Trophoblast cell (in vitro differentiated cells and primary cell): ENCODE measurements around the gene USP11.

Source experiments
- DNase-seq, 2 donors: peaks; one replicate each; pipeline ENCODE4 v3.0.0-alpha.2; 2016
- H2AFZ ChIP-seq: 2 replicates; pipeline ENCODE4 v1.6.1; 2013; ENCODE audit warnings: low read length, moderate library complexity, mild to moderate bottlenecking; ENCODE audit not compliant: insufficient read depth, poor library complexity
- H2AK5ac ChIP-seq: 2 replicates; pipeline ENCODE4 v1.6.1; 2013; ENCODE audit warnings: mild to moderate bottlenecking, low read length
- H2BK120ac ChIP-seq: 2 replicates; pipeline ENCODE4 v1.6.1; 2013; ENCODE audit warnings: low read length, mild to moderate bottlenecking, moderate library complexity; ENCODE audit not compliant: insufficient read depth, poor library complexity
- H2BK12ac ChIP-seq: 2 replicates; pipeline ENCODE4 v1.6.1; 2013; ENCODE audit warnings: mild to moderate bottlenecking, low read length, moderate library complexity
- H2BK5ac ChIP-seq: 2 replicates; pipeline ENCODE4 v1.6.1; 2013; ENCODE audit warnings: low read length, low read depth, moderate library complexity, mild to moderate bottlenecking; ENCODE audit not compliant: poor library complexity
- H3K14ac ChIP-seq: 2 replicates; pipeline ENCODE4 v1.6.1; 2013; ENCODE audit warnings: mild to moderate bottlenecking, low read length
- H3K18ac ChIP-seq: 2 replicates; pipeline ENCODE4 v1.6.1; 2013; ENCODE audit warnings: mild to moderate bottlenecking, low read length
- H3K23ac ChIP-seq: 2 replicates; pipeline ENCODE4 v1.6.1; 2013; ENCODE audit warnings: low read length
- H3K27ac ChIP-seq: 2 replicates; pipeline ENCODE4 v1.5.1; 2013; ENCODE audit warnings: low read depth, mild to moderate bottlenecking, inconsistent platforms, low read length, moderate library complexity
- H3K27me3 ChIP-seq: 2 replicates; pipeline ENCODE4 v1.6.1; 2013; ENCODE audit warnings: inconsistent platforms, mild to moderate bottlenecking, low read length, moderate library complexity; ENCODE audit not compliant: insufficient read depth
- H3K36me3 ChIP-seq, 2 experiments: 1 replicate in 1 of 2; 2 replicates in 1 of 2; pipeline ENCODE4 v1.6.1; 2013; ENCODE audit warnings: low read length in 2 of 2, mild to moderate bottlenecking in 2 of 2, moderate library complexity in 1 of 2; ENCODE audit not compliant: insufficient read depth in 2 of 2, control insufficient read depth in 1 of 2
- H3K4ac ChIP-seq: 2 replicates; pipeline ENCODE4 v1.6.1; 2013; ENCODE audit warnings: low read depth, mild to moderate bottlenecking, low read length, moderate library complexity
- H3K4me1 ChIP-seq, 2 experiments: 1 replicate in 1 of 2; 2 replicates in 1 of 2; pipeline ENCODE4 v1.6.1; 2013; ENCODE audit warnings: low read length in 2 of 2, mild to moderate bottlenecking in 2 of 2, moderate library complexity in 1 of 2; ENCODE audit not compliant: insufficient read depth in 2 of 2, control insufficient read depth in 1 of 2
- H3K4me2 ChIP-seq: 2 replicates; pipeline ENCODE4 v1.6.1; 2013; ENCODE audit warnings: inconsistent platforms, mild to moderate bottlenecking, low read length, moderate library complexity
- H3K4me3 ChIP-seq: 2 replicates; pipeline ENCODE4 v1.5.1; 2013; ENCODE audit warnings: mild to moderate bottlenecking, low read depth, low read length, inconsistent platforms
- H3K79me1 ChIP-seq: one replicate; pipeline ENCODE4 v1.6.1; 2013; ENCODE audit warnings: low read length
- H3K79me2 ChIP-seq: 2 replicates; pipeline ENCODE4 v1.6.1; 2013; ENCODE audit warnings: low read length, mild to moderate bottlenecking; ENCODE audit not compliant: control insufficient read depth, insufficient read depth, poor library complexity
- H3K9ac ChIP-seq: 2 replicates; pipeline ENCODE4 v1.6.1; 2013; ENCODE audit warnings: mild to moderate bottlenecking, low read length
- H3K9me3 ChIP-seq: 2 replicates; pipeline ENCODE4 v1.6.1; 2013; ENCODE audit warnings: low read depth, mild to moderate bottlenecking, control low read depth, inconsistent platforms, low read length; ENCODE audit not compliant: insufficient read depth
- H4K12ac ChIP-seq: 2 replicates; pipeline ENCODE4 v1.6.1; 2013; ENCODE audit warnings: low read depth, mild to moderate bottlenecking, low read length, moderate library complexity
- H4K8ac ChIP-seq: 2 replicates; pipeline ENCODE4 v1.6.1; 2013; ENCODE audit warnings: low read depth, mild to moderate bottlenecking, low read length, moderate library complexity
- H4K91ac ChIP-seq: one replicate; pipeline ENCODE4 v1.6.1; 2013; ENCODE audit warnings: low read depth, mild to moderate bottlenecking, low read length, moderate library complexity
- WGBS: extraction: QIAGEN DNeasy Blood & Tissue Kit; methylation state at CpG from one replicate; pipeline ENCODE4 v1.1.7; 2013; ENCODE audit warnings: missing lambda C conversion rate; ENCODE audit not compliant: insufficient read length, insufficient coverage; ENCODE audit errors: extremely low coverage; 5-methylcytosine and 5-hydroxymethylcytosine counted together

USP11 gene

GRCh38 chrX:47235691-47236103, 2.9 kb downstream of the USP11 start:
- DNase-seq = no peak

GRCh38 chrX:47239199-47239598, 6.4 kb downstream of the USP11 start:
- H3K4me3 ChIP-seq = no peak overlapping the region
- H3K79me1 ChIP-seq = no peaks in the 10 kb centered on the region
- H3K79me2 ChIP-seq = no peaks in the 10 kb centered on the region
- H3K27ac ChIP-seq = no peak overlapping the region
- WGBS = no CpG with 5 or more reads among the region's 8 CpGs
- H3K4me1 ChIP-seq = no peaks in the 10 kb centered on the region
- no peak overlapping the region for H2BK12ac ChIP-seq
- H4K91ac ChIP-seq = no peak overlapping the region
- H3K4ac ChIP-seq = no peak overlapping the region
- H3K27me3 ChIP-seq = no peaks in the 10 kb centered on the region
- H4K8ac ChIP-seq = no peak overlapping the region
- H2AFZ ChIP-seq = no peak overlapping the region
- no peaks in the 10 kb centered on the region for H3K9me3 ChIP-seq
- no peak overlapping the region for H3K18ac ChIP-seq
- no peak overlapping the region for H3K14ac ChIP-seq
- no peak overlapping the region for H3K4me2 ChIP-seq
- H2BK5ac ChIP-seq = no peak overlapping the region
- H4K12ac ChIP-seq = no peak overlapping the region
- H3K9ac ChIP-seq = no peak overlapping the region
- H3K36me3 ChIP-seq = peaks cover 37 to 43% of the 10 kb centered on the region in 2 experiments
- H3K23ac ChIP-seq = no peak overlapping the region
- H2BK120ac ChIP-seq = no peak overlapping the region
- H2AK5ac ChIP-seq = no peak overlapping the region
- no peak for DNase-seq

More at GRCh38 chrX:47235691-47236103, 2.9 kb downstream of the USP11 start:
- Histone ChIP-seq H3K18ac (no peak overlapping the region), H3K79me2 (peaks cover 5% of the 10 kb centered on the region), H4K91ac (no peak overlapping the region), H3K23ac (no peak overlapping the region), H3K79me1 (peaks cover 8% of the 10 kb centered on the region), H3K4me3 (no peak overlapping the region), H3K9ac (no peak overlapping the region), H2AK5ac (no peak overlapping the region), H2BK5ac (no peak overlapping the region), H3K27me3 (no peaks in the 10 kb centered on the region), H2BK12ac (no peak overlapping the region), H2AFZ (no peak overlapping the region), H3K36me3 (peaks cover 12 to 16% of the 10 kb centered on the region in 2 experiments), H3K14ac (no peak overlapping the region), H3K9me3 (no peaks in the 10 kb centered on the region), H3K4me2 (no peak overlapping the region), H4K12ac (no peak overlapping the region), H3K27ac (no peak overlapping the region), H2BK120ac (no peak overlapping the region), H3K4ac (no peak overlapping the region), H3K4me1 (peaks cover 0 to 5% of the 10 kb centered on the region in 2 experiments), H4K8ac (no peak overlapping the region)
- WGBS = no CpG with 5 or more reads among the region's 4 CpGs

GRCh38 chrX:47239898-47240545, 7.2 kb downstream of the USP11 start:
- Histone ChIP-seq H3K4me2 (no peak overlapping the region), H4K12ac (no peak overlapping the region)
- no peak for DNase-seq

GRCh38 chrX:47240619-47241018, 7.8 kb downstream of the USP11 start:
- no peak overlapping the region for H2BK12ac ChIP-seq

More at GRCh38 chrX:47239898-47240545, 7.2 kb downstream of the USP11 start:
- no peak overlapping the region for H3K4me3 ChIP-seq
- no peaks in the 10 kb centered on the region for H3K9me3 ChIP-seq
- no peaks in the 10 kb centered on the region for H3K4me1 ChIP-seq
- no peak overlapping the region for H2AFZ ChIP-seq
- no peaks in the 10 kb centered on the region for H3K27me3 ChIP-seq
- no peak overlapping the region for H2BK120ac ChIP-seq
- H4K8ac ChIP-seq = no peak overlapping the region
- no CpG with 5 or more reads among the region's 12 CpGs for WGBS
- no peak overlapping the region for H4K91ac ChIP-seq
- H3K9ac ChIP-seq = no peak overlapping the region
- no peak overlapping the region for H3K14ac ChIP-seq
- H3K79me2 ChIP-seq = no peaks in the 10 kb centered on the region
- H2BK5ac ChIP-seq = no peak overlapping the region
- no peak overlapping the region for H3K18ac ChIP-seq
- H3K27ac ChIP-seq = no peak overlapping the region
- H3K23ac ChIP-seq = no peak overlapping the region
- no peak overlapping the region for H2BK12ac ChIP-seq
- no peak overlapping the region for H2AK5ac ChIP-seq
- H3K79me1 ChIP-seq = no peaks in the 10 kb centered on the region
- H3K36me3 ChIP-seq = peaks cover 45 to 52% of the 10 kb centered on the region in 2 experiments
- no peak overlapping the region for H3K4ac ChIP-seq

More at GRCh38 chrX:47240619-47241018, 7.8 kb downstream of the USP11 start:
- Histone ChIP-seq H4K12ac (no peak overlapping the region), H3K79me2 (no peaks in the 10 kb centered on the region), H3K79me1 (no peaks in the 10 kb centered on the region), H3K4ac (no peak overlapping the region), H3K23ac (no peak overlapping the region), H3K9ac (no peak overlapping the region), H4K91ac (no peak overlapping the region), H3K14ac (no peak overlapping the region), H2BK120ac (no peak overlapping the region), H3K18ac (no peak overlapping the region), H3K4me3 (no peak overlapping the region), H3K36me3 (peaks cover 49 to 55% of the 10 kb centered on the region in 2 experiments), H3K9me3 (no peaks in the 10 kb centered on the region), H3K4me1 (no peaks in the 10 kb centered on the region), H4K8ac (no peak overlapping the region), H2AFZ (no peak overlapping the region), H3K4me2 (no peak overlapping the region), H3K27ac (no peak overlapping the region), H3K27me3 (no peaks in the 10 kb centered on the region), H2AK5ac (no peak overlapping the region), H2BK5ac (no peak overlapping the region)
- no CpG with 5 or more reads among the region's 7 CpGs for WGBS
- DNase-seq = no peak
